Vagina (tissue), 2 donors: ENCODE data around the gene BEGAIN. TPM values are rescaled to one million over a fixed set of nuclear protein-coding genes. Genes with fewer than 3 reads are reported as not detected.

Experiments used
- DNase-seq, 2 donors: peaks; one replicate each; pipeline ENCODE4 v3.0.0-alpha.2; 2017; ENCODE audit errors: extremely low spot score in 2 of 2
- H3K27ac ChIP-seq: fragments of 200-600 bp; sonication (generic); one replicate; pipeline ENCODE4 v1.5.1; 2019
- H3K27me3 ChIP-seq: fragments of 200-600 bp; sonication (generic); one replicate; pipeline ENCODE4 v1.5.1; 2019
- H3K36me3 ChIP-seq, 2 donors: fragments of 200-600 bp; sonication (generic); one replicate each; pipeline ENCODE4 v1.5.1; 2017 to 2019
- H3K4me1 ChIP-seq: fragments of 200-600 bp; sonication (generic); one replicate; pipeline ENCODE4 v1.5.1; 2019
- H3K4me3 ChIP-seq, 2 donors: fragments of 200-600 bp; sonication (generic); 1 replicate in 1 of 2; 2 replicates in 1 of 2; pipeline ENCODE4 v1.5.1; 2016 to 2019
- H3K9me3 ChIP-seq: fragments of 200-600 bp; sonication (generic); one replicate; pipeline ENCODE4 v1.5.1; 2019
- CTCF ChIP-seq, 3 experiments: fragments of 450-650 bp in 2 of 3; fragments of 200-600 bp in 1 of 3; sonication (generic) in 1 of 3; IDR thresholded peaks; one replicate each; pipeline ENCODE4 v1.5.1; 2017 to 2019; ENCODE audit warnings: antibody characterized with exemption in 3 of 3, mild to moderate bottlenecking in 2 of 3, moderate library complexity in 2 of 3
- POLR2A ChIP-seq, 2 donors: fragments of 450-650 bp; IDR thresholded peaks; one replicate each; pipeline ENCODE4 v1.6.1; 2017; ENCODE audit warnings: antibody characterized with exemption in 2 of 2, mild to moderate bottlenecking in 2 of 2, moderate library complexity in 2 of 2
- POLR2AphosphoS5 ChIP-seq, 2 donors: sonication (generic); formaldehyde crosslinking; IDR thresholded peaks; one replicate each; pipeline ENCODE4 v1.9.0; 2017; ENCODE audit warnings: antibody characterized with exemption in 2 of 2, mild to moderate bottlenecking in 2 of 2, low read depth in 1 of 2; ENCODE audit not compliant: insufficient read depth in 1 of 2
- intact Hi-C: fragments of 100-400 bp; cut with DNase I; formaldehyde crosslinking; loops from one replicate; pipeline ENCODE4 v1.15.1; 2023
- total RNA-seq: library from RNA; depleted of rRNA; stranded (reverse); fragments of >200 nt; gene quantifications from one replicate; pipeline ENCODE4 v1.2.3, GENCODE V29; 2016

The BEGAIN gene
- total RNA-seq, 1 donor from 2014 or later = 3.4 TPM

DNA sequence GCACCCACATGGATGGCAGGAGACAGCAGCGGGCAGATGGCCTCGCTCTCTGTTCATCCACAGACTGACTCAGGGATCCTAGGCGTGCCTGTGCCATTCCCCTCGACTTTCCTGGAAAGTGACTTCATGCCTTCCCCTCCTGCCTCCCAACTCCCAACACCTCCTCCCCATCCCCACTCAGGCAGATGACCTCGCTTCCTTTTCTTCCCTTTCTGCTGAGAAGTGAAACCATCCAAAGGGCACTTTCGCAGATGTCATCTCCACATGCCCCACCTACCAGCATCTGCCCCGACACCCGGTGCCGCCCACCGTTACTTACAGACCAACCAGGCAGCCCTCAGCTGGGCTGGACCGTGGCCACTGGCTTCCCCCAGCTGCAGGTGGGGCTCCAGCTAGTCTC lies 29.6 kb downstream of the BEGAIN start:
- no peak overlapping the region for H3K4me3 ChIP-seq
- no peaks in the 10 kb centered on the region for H3K9me3 ChIP-seq
- peaks cover 6% of the 10 kb centered on the region for H3K4me1 ChIP-seq
- H3K27me3 ChIP-seq = no peaks in the 10 kb centered on the region
- intact Hi-C loops = no loop called here
- H3K27ac ChIP-seq = no peak overlapping the region
- TF ChIP-seq POLR2AphosphoS5 (IDR thresholded peaks at IDR 0.05; ENCODE audit: insufficient read depth in 1 of 2, low read depth in 1 of 2) = no peak
- no peak for TF ChIP-seq CTCF (IDR thresholded peaks at IDR 0.05)
- no peak for TF ChIP-seq POLR2A (IDR thresholded peaks at IDR 0.05)
- no peak for DNase-seq
- H3K36me3 ChIP-seq = no peaks in the 10 kb centered on the region

GRCh38 chr14:100556936-100557505 lies 30.2 kb downstream of the BEGAIN start:
- Histone ChIP-seq H3K27me3 (no peaks in the 10 kb centered on the region), H3K9me3 (no peaks in the 10 kb centered on the region), H3K4me1 (peaks cover 6% of the 10 kb centered on the region), H3K36me3 (no peaks in the 10 kb centered on the region), H3K27ac (no peak overlapping the region), H3K4me3 (no peak overlapping the region)
- intact Hi-C loops = no loop called here
- no peak for DNase-seq
- TF ChIP-seq POLR2A (IDR thresholded peaks at IDR 0.05) (no peak), POLR2AphosphoS5 (IDR thresholded peaks at IDR 0.05; ENCODE audit: insufficient read depth in 1 of 2, low read depth in 1 of 2) (no peak), CTCF (IDR thresholded peaks at IDR 0.05) (no peak)

DNA sequence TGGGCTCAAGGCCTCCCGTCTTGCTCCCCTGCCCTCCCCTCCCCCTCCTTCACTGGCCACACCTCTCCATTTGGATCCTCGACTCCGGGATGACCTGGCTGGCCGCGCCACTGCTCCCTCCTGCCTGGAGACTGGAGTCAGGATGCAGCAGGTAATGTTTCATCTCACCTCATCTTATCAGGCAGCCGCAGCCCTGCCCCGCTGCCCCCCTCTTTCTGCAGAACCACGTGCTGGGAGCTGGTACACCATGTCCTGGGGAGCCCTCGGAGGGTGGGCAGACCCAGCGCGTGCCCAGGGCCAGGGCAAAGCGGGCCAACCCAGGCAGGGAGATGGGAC lies 31.1 kb downstream of the BEGAIN start:
- intact Hi-C loops = no loop called here
- DNase-seq = no peak
- H3K9me3 ChIP-seq = no peaks in the 10 kb centered on the region
- H3K36me3 ChIP-seq = no peaks in the 10 kb centered on the region
- peaks cover 6% of the 10 kb centered on the region for H3K4me1 ChIP-seq
- no peak overlapping the region for H3K4me3 ChIP-seq
- TF ChIP-seq POLR2A (IDR thresholded peaks at IDR 0.05) = no peak
- no peak for TF ChIP-seq POLR2AphosphoS5 (IDR thresholded peaks at IDR 0.05; ENCODE audit: insufficient read depth in 1 of 2, low read depth in 1 of 2)
- no peak for TF ChIP-seq CTCF (IDR thresholded peaks at IDR 0.05)
- H3K27me3 ChIP-seq = no peaks in the 10 kb centered on the region
- H3K27ac ChIP-seq = no peak overlapping the region

DNA sequence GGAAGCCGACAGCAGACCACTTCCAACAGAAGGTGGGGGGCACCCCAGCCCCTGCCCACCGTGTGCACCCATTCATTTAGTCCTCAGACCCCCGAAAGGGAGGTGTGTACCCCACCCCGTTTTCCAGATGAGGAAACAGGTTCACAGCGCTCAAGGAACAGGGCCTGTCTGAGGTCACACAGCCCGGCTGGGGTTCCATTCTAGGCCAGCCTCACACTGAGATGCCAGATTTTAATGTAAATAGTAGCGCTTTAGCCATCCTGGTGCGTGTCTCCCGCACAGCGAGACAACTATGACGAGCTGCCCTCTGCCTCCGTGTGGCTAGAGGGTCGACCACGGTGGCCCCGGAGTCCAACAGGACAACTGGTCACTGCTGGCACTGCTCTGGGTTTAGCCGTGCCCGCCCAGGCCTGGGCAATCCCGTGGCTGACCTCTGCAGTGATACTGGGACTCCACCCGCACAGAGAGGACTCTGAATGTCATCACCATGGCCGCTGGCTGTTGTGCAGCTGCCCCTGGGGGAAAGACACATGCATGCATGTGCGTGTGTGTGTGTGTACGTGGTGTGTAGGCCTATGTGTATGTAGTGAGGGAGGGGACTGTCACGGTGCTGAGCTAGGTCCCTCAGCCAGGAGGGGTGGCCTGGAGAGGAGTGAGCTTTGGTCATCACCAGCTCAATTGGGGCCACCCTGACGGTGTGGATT lies 31.6 kb downstream of the BEGAIN start:
- no peak for TF ChIP-seq POLR2AphosphoS5 (IDR thresholded peaks at IDR 0.05; ENCODE audit: insufficient read depth in 1 of 2, low read depth in 1 of 2)
- no peak for TF ChIP-seq CTCF (IDR thresholded peaks at IDR 0.05)
- no peak for TF ChIP-seq POLR2A (IDR thresholded peaks at IDR 0.05)
- intact Hi-C loops = no loop called here
- Histone ChIP-seq H3K9me3 (no peaks in the 10 kb centered on the region), H3K4me1 (peaks cover 6% of the 10 kb centered on the region), H3K4me3 (no peak overlapping the region), H3K36me3 (no peaks in the 10 kb centered on the region), H3K27me3 (no peaks in the 10 kb centered on the region), H3K27ac (no peak overlapping the region)
- DNase-seq = no peak

- peaks cover 6% of the 10 kb centered on the region for H3K4me1 ChIP-seq
- H3K9me3 ChIP-seq = no peaks in the 10 kb centered on the region
- no peak for DNase-seq
- no peak overlapping the region for H3K27ac ChIP-seq
- no peaks in the 10 kb centered on the region for H3K36me3 ChIP-seq
- TF ChIP-seq POLR2A (IDR thresholded peaks at IDR 0.05) (no peak), CTCF (IDR thresholded peaks at IDR 0.05) (no peak), POLR2AphosphoS5 (IDR thresholded peaks at IDR 0.05; ENCODE audit: insufficient read depth in 1 of 2, low read depth in 1 of 2) (no peak)
- no peak overlapping the region for H3K4me3 ChIP-seq
- H3K27me3 ChIP-seq = no peaks in the 10 kb centered on the region
- intact Hi-C loops = no loop called here
Measured at GRCh38 chr14:100554696-100555320, 32.4 kb downstream of the BEGAIN start.
